ENCODE data around the gene VPS54. TPM values are rescaled to one million over a fixed set of nuclear protein-coding genes. Genes with fewer than 3 reads are reported as not detected.

The VPS54 gene
- polyA plus RNA-seq, 1 of the 3 experiments (the other 2 are of a cell fraction), result 5.3 TPM

DNA sequence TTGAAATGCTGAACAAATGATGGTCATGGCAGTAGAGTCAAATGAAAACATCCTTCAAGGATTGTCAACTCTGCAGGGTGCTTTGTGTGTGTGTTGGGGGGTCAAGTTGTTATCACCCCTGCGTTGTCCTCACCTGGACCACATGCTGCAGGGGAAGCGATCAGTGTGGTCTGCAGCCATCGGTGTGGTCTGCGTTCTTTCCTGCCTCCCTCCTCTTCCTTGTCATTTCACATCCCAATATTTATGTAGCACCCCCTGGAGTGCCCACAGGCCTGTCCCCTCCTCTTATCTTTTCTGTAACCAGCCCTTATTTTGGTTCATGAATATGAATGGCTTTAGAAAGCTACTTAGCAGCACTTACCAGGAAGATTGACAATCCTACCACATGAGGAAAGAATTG, 138.6 kb downstream of the VPS54 start:
- Histone ChIP-seq H3F3A (replicated peaks; ENCODE audit: insufficient read depth) (no peaks in the 10 kb centered on the region), H3K9me3 (no peaks in the 10 kb centered on the region), H4K20me1 (ENCODE audit: insufficient read depth) (no peaks in the 10 kb centered on the region), H3K9me2 (no peaks in the 10 kb centered on the region), H3K4me3 (ENCODE audit: low read depth in 2 of 2, low read length in 1 of 2) (no peak overlapping the region), H3K9ac (no peak overlapping the region), H3K36me3 (replicated peaks in 1 of 2; ENCODE audit: control insufficient read depth in 1 of 2, insufficient read depth in 2 of 2, low read length in 1 of 2) (peaks cover 40 to 55% of the 10 kb centered on the region in 2 experiments), H2AFZ (ENCODE audit: low read depth) (no peak overlapping the region), H3K79me2 (ENCODE audit: insufficient read depth) (peaks cover 11% of the 10 kb centered on the region; the same call in 1 of the 2 replicates), H3K4me1 (ENCODE audit: control insufficient read depth in 1 of 2, insufficient read depth in 2 of 2, low read depth in 1 of 2, low read length in 1 of 2) (no peaks in the 10 kb centered on the region), H3K27me3 (ENCODE audit: insufficient read depth) (no peaks in the 10 kb centered on the region), H3K4me2 (no peak overlapping the region), H3K27ac (ENCODE audit: low read depth in 2 of 2, low read length in 1 of 2) (no peak overlapping the region)
- DNase-seq, result no peak
- ChIA-PET POLR2A (no interaction called here), CTCF (interaction anchor here (1.0 to 1.1 kb wide), 2 partner anchors 9 to 189 kb away, joined by 3 read pairs; no protein-coding TSS in a partner anchor)
- 98% methylated on average over 4 of the region's 4 CpGs for WGBS (ENCODE audit: low lambda C conversion rate)
- TF ChIP-seq GABPA (IDR thresholded peaks at IDR 0.05; ENCODE audit: low read depth) (no peak), RXRA (IDR thresholded peaks at IDR 0.05; ENCODE audit: borderline replicate concordance, low read depth) (no peak), YY1 (IDR thresholded peaks at IDR 0.05; ENCODE audit: low read depth) (no peak), EP300 (IDR thresholded peaks at IDR 0.05; ENCODE audit: borderline replicate concordance in 1 of 2, low read depth in 1 of 2, low read length in 1 of 2) (no peak), TAF1 (IDR thresholded peaks at IDR 0.05; ENCODE audit: borderline replicate concordance, low read depth, low read length) (no peak), TCF12 (IDR thresholded peaks at IDR 0.05) (no peak)
- TF ChIP-seq, protein P1, sequence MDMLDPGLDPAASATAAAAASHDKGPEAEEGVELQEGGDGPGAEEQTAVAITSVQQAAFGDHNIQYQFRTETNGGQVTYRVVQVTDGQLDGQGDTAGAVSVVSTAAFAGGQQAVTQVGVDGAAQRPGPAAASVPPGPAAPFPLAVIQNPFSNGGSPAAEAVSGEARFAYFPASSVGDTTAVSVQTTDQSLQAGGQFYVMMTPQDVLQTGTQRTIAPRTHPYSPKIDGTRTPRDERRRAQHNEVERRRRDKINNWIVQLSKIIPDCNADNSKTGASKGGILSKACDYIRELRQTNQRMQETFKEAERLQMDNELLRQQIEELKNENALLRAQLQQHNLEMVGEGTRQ (IDR thresholded peaks at IDR 0.05; ENCODE audit: borderline replicate concordance, low read depth, low read length), result no peak

DNA sequence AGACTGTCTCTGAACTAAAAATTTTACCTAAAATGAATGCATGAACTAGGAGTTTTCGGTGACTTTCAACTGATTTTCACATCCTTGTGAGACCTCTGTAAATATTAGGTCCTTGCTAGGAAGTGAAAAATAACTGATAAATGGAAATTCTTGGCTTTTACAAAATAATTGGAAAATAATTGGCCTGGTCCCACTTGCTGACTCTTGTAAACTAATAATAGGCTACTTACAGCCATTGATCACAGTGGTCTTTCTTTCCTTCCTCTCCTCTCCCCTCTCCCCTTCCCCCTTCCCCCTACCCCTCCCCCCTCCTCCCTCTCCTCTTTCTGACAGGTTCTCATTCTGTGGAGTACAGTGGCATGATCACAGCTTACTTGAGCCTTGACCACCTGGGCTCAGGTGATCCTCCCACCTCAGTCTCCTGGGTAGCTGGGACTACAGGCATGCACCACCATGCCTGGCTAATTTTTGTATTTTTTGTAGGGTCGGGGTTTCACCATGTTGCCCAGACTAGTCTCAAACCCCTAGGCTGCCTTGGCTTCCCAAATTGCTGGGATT, 139.3 kb downstream of the VPS54 start:
- Histone ChIP-seq H3K4me3 (ENCODE audit: low read depth in 2 of 2, low read length in 1 of 2) (no peak overlapping the region), H3F3A (replicated peaks; ENCODE audit: insufficient read depth) (no peaks in the 10 kb centered on the region), H4K20me1 (ENCODE audit: insufficient read depth) (no peaks in the 10 kb centered on the region), H3K4me1 (ENCODE audit: control insufficient read depth in 1 of 2, insufficient read depth in 2 of 2, low read depth in 1 of 2, low read length in 1 of 2) (no peaks in the 10 kb centered on the region; a peak in 1 of 4 replicates), H3K4me2 (no peak overlapping the region), H2AFZ (ENCODE audit: low read depth) (no peak overlapping the region), H3K36me3 (replicated peaks in 1 of 2; ENCODE audit: control insufficient read depth in 1 of 2, insufficient read depth in 2 of 2, low read length in 1 of 2) (peaks cover 37 to 48% of the 10 kb centered on the region in 2 experiments), H3K9ac (no peak overlapping the region), H3K27ac (ENCODE audit: low read depth in 2 of 2, low read length in 1 of 2) (no peak overlapping the region), H3K79me2 (ENCODE audit: insufficient read depth) (peaks cover 11% of the 10 kb centered on the region; the same call in 1 of the 2 replicates), H3K27me3 (ENCODE audit: insufficient read depth) (no peaks in the 10 kb centered on the region), H3K9me3 (no peaks in the 10 kb centered on the region), H3K9me2 (no peaks in the 10 kb centered on the region)
- WGBS (ENCODE audit: low lambda C conversion rate), result 98% methylated on average over 2 of the region's 2 CpGs
- TF ChIP-seq SMC3 (IDR thresholded peaks at IDR 0.05; ENCODE audit: low read depth, low read length) (no peak), GABPA (IDR thresholded peaks at IDR 0.05; ENCODE audit: low read depth) (no peak), POLR2AphosphoS5 (IDR thresholded peaks at IDR 0.05; ENCODE audit: low read depth, low read length) (no peak), EZH2phosphoT487 (IDR thresholded peaks at IDR 0.05; ENCODE audit: borderline replicate concordance, low read depth) (no peak)
- TF ChIP-seq, protein P2, sequence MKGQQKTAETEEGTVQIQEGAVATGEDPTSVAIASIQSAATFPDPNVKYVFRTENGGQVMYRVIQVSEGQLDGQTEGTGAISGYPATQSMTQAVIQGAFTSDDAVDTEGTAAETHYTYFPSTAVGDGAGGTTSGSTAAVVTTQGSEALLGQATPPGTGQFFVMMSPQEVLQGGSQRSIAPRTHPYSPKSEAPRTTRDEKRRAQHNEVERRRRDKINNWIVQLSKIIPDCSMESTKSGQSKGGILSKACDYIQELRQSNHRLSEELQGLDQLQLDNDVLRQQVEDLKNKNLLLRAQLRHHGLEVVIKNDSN (IDR thresholded peaks at IDR 0.05; ENCODE audit: borderline replicate concordance, low read depth), result no peak
- TF ChIP-seq, protein P3, sequence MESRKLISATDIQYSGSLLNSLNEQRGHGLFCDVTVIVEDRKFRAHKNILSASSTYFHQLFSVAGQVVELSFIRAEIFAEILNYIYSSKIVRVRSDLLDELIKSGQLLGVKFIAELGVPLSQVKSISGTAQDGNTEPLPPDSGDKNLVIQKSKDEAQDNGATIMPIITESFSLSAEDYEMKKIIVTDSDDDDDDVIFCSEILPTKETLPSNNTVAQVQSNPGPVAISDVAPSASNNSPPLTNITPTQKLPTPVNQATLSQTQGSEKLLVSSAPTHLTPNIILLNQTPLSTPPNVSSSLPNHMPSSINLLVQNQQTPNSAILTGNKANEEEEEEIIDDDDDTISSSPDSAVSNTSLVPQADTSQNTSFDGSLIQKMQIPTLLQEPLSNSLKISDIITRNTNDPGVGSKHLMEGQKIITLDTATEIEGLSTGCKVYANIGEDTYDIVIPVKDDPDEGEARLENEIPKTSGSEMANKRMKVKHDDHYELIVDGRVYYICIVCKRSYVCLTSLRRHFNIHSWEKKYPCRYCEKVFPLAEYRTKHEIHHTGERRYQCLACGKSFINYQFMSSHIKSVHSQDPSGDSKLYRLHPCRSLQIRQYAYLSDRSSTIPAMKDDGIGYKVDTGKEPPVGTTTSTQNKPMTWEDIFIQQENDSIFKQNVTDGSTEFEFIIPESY (IDR thresholded peaks at IDR 0.05; ENCODE audit: borderline replicate concordance, low read depth), result no peak
- TF ChIP-seq, protein P1 (IDR thresholded peaks at IDR 0.05; ENCODE audit: borderline replicate concordance, low read depth, low read length), result no peak
- TF ChIP-seq, protein P4, sequence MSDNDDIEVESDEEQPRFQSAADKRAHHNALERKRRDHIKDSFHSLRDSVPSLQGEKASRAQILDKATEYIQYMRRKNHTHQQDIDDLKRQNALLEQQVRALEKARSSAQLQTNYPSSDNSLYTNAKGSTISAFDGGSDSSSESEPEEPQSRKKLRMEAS (IDR thresholded peaks at IDR 0.05; ENCODE audit: low read depth), result no peak
- TF ChIP-seq, protein P5, sequence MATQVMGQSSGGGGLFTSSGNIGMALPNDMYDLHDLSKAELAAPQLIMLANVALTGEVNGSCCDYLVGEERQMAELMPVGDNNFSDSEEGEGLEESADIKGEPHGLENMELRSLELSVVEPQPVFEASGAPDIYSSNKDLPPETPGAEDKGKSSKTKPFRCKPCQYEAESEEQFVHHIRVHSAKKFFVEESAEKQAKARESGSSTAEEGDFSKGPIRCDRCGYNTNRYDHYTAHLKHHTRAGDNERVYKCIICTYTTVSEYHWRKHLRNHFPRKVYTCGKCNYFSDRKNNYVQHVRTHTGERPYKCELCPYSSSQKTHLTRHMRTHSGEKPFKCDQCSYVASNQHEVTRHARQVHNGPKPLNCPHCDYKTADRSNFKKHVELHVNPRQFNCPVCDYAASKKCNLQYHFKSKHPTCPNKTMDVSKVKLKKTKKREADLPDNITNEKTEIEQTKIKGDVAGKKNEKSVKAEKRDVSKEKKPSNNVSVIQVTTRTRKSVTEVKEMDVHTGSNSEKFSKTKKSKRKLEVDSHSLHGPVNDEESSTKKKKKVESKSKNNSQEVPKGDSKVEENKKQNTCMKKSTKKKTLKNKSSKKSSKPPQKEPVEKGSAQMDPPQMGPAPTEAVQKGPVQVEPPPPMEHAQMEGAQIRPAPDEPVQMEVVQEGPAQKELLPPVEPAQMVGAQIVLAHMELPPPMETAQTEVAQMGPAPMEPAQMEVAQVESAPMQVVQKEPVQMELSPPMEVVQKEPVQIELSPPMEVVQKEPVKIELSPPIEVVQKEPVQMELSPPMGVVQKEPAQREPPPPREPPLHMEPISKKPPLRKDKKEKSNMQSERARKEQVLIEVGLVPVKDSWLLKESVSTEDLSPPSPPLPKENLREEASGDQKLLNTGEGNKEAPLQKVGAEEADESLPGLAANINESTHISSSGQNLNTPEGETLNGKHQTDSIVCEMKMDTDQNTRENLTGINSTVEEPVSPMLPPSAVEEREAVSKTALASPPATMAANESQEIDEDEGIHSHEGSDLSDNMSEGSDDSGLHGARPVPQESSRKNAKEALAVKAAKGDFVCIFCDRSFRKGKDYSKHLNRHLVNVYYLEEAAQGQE (IDR thresholded peaks at IDR 0.05; ENCODE audit: low read depth, low read length), result no peak
- TF ChIP-seq, protein P6, sequence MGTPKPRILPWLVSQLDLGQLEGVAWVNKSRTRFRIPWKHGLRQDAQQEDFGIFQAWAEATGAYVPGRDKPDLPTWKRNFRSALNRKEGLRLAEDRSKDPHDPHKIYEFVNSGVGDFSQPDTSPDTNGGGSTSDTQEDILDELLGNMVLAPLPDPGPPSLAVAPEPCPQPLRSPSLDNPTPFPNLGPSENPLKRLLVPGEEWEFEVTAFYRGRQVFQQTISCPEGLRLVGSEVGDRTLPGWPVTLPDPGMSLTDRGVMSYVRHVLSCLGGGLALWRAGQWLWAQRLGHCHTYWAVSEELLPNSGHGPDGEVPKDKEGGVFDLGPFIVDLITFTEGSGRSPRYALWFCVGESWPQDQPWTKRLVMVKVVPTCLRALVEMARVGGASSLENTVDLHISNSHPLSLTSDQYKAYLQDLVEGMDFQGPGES (IDR thresholded peaks at IDR 0.05; ENCODE audit: low read depth, low read length), result no peak
- ChIA-PET POLR2A (no interaction called here), CTCF (interaction anchor here (1.1 kb wide), 1 partner anchor 188 kb away, joined by 3 read pairs; no protein-coding TSS in a partner anchor)
- no peak for DNase-seq
